ENCODE measurements around the gene POU2F2.

The POU2F2 gene

DNA sequence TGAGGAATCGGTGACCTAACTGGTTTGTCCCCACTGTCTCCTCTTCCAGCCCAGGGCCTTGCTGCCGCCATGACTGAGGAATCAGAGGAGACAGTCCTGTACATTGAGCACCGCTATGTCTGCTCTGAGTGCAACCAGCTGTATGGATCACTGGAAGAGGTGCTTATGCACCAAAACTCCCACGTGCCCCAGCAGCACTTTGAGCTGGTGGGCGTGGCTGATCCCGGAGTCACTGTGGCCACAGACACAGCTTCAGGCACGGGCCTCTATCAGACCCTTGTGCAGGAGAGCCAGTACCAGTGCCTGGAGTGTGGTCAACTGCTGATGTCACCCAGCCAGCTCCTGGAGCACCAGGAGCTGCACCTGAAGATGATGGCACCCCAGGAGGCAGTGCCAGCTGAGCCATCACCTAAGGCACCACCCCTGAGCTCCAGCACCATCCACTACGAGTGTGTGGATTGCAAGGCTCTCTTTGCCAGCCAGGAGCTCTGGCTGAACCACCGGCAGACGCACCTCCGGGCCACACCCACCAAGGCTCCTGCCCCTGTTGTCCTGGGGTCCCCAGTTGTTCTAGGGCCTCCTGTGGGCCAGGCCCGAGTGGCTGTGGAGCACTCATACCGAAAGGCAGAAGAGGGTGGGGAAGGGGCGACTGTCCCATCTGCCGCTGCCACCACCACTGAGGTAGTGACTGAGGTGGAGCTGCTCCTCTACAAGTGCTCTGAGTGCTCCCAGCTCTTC is 53.5 kb downstream of the POU2F2 start:
- no peak for DNase-seq

DNA sequence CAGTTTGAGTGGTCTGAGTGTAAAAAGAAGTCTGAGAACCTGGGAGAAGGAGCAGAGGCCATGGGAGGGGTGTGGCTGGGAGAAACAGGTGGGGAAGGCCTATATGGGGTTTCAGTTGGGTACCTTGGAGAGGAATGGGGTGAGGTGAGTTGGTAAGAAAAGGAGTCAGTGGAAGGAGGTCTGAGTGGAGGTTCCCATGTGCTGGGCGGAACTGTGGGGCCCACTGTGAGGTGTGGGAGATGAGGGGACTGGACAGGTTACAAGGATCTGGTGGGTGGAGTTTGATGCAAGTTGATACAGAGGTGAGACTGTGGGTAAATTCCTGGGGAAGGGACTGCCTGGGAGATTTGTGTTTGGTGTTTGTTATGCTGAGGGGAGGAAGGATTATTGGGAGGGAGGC is 54.2 kb downstream of the POU2F2 start:
- no peak for DNase-seq

DNA sequence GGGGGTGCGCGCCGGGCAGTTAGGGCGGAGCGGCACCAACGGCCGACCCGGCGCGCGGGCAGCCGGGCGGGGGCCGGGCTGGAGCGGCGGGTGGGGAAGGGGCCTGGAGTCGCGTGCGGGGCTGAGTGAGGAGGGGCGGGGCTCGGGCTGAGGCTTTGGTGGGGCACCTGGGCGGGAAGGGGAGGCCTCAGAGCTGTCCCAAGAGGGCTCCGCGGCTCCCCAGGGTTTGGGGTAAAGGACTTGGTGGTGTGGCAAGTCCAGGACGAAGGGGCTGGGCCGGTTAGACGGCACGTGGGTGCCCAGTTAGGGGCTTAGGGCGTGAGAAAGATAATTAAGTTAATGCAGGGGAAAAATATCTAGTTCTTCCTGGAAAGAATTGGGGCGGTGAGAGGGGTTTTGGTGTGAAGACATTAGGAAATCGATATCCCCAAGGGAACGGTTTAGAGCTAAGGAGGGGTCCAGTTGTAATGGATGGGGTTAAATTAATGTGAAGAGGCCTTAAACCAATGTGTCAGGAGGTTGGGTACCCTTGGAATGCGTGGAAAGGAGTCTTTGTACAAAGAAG is 55.8 kb downstream of the POU2F2 start:
- no peak for DNase-seq

DNA sequence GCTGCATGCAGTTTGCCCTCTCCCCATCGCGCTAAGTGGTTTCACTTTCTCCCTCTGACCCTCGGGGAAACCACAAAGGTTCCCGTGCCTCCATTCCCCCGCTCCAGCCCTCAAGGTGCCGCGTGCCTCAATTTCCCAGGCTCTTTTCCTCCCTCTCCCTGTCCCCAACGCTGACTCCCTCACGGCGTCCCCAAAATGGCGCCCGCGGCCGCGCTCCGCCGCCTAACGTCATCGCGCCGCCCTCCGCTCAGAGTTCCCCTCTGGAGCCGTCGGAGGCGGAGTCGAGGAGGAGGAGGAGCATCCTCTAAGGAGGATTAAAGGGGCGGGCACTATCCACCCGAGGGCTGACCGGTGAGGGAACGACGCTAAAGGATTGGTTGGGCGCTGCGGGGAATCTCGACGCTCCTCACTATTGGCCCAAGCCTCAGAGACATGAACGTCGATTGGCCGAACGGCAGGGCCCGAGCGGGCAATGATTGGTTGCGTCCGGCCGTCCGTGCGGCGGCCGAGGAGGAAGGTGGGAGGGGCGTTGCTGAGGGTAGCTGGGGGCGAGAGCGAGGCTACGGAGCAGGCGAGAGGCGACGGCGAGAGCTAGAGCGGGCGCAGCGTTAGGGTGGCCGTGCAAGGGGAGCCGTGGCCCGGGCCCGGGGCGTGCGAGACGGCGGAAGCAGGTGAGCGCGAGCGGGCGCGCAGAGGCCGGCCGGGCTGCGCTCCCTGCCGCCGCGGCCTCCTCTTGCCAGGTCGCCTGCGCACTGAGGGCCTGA is 56.4 kb downstream of the POU2F2 start, which contains the start of gene ZNF574:
Gene ZNF574, plus strand, starts transcription at position 551 of the 764 bp plus-strand sequence. CDS start 2,441 bp downstream, outside the sequence.
- peak; percentile 99 for DNase-seq

DNA sequence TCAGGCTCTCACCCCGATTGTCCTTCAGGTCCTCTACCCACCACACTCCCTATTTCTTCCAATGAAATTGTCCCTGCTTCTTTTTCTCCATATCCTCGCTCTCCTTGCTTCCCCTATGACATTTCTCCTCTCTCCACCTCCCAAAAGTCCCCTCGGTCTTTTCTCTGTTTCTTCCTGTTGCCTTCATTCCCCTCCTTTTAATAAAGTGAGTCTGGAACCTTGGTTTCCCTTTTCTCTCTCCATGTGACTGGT is 57.0 kb downstream of the POU2F2 start:
- DNase-seq: no peak

DNA sequence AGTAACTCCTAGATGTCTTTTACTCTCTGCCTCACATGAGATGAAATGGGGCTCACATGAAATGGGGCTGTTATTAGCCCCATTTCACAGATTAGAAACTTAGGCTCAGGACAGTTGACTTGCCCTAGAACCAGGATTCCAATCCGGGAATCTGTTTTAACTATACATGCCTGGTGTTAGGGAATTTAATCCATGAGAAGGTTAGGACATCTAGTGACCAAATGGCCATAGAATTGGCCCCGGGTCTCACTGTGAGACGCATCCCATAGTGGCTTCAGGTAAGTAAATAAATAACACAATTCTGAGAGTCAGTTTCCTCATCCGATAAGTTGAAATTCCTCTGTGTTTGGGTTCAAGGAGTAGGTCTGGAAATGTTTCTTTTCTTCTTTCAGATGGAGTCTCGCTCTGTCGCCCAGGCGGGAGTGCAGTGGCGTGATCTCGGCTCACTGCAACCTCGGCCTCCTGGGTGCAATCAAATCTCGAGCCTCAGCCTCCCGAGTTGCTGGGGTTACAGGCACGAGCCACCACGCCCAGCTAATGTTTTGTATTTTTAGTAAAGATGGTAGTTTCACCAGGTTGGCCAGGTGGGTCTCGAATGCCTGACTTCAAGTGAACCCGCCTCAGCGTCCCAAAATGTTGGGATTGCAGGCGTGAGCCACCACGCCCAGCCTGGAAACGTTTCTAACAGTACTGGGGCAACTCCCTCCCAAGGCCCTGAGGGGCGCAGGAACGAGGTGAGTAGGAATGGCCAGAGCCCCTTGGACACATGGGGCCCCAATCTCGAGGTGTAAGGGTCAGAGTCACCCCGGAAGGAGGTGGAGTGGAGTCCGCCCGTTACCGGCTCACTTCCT is 57.5 kb downstream of the POU2F2 start:
- no peak for DNase-seq

DNA sequence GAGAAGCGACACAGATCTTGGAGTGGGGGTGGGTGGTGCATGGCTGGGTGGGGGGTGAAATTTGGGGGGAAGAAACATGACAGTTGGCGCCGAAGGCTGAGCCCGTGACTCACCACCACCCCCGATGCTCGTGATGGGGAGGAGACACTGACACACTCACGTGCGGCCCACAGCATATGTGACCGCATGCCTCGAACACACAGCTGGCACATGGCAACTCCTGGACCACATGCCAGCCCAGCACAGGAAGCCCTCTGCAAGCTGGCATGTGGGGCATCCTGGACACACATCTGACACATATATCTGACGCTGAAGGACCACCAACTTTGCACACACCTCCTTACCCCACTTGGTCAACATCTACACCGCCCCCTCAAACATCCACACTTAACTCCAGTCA is 61.0 kb downstream of the POU2F2 start:
- DNase-seq: no peak

DNA sequence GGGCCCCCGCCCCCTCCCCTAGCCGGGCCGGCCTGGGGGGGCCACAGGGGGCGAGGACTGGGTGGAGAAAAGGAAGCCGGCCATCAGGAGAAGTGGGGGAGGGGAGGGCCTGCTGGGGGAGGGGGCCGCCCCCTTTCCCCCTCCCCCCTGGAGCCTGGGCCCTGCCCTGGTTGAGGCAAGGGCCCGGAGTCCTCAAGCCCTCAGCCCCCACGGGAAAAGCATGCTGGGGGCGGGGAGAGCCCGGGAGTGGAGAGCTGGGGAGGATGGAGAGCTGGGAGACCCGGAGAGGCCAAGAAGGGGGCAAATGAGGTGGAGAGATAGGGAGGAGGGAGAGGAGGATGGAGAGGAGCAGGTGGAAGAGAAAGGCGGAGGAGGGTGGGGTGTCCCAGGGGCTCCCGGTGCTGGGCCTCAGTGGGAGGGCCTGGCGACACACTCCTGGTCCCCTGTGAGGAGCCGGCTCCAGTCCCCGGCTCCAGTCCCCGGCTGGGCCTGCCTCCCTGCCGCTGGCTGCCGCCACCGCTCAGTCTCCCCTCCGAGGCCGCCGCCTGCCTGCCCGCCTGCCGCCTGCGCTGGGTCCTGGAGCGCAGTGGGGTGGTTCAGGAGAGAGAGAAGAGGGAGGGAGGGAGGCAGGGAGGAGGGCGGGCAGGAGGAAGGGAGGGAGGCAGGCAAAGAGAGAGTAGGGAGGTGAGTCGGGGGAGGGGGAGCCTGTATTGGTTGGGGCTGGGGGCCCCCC is 62.5 kb downstream of the POU2F2 start, which contains the start of gene GRIK5:
Gene GRIK5, minus strand, starts transcription at position 588 of the 733 bp plus-strand sequence. CDS start 4,436 bp downstream, outside the sequence.
- peak; percentile 34 for DNase-seq

DNA sequence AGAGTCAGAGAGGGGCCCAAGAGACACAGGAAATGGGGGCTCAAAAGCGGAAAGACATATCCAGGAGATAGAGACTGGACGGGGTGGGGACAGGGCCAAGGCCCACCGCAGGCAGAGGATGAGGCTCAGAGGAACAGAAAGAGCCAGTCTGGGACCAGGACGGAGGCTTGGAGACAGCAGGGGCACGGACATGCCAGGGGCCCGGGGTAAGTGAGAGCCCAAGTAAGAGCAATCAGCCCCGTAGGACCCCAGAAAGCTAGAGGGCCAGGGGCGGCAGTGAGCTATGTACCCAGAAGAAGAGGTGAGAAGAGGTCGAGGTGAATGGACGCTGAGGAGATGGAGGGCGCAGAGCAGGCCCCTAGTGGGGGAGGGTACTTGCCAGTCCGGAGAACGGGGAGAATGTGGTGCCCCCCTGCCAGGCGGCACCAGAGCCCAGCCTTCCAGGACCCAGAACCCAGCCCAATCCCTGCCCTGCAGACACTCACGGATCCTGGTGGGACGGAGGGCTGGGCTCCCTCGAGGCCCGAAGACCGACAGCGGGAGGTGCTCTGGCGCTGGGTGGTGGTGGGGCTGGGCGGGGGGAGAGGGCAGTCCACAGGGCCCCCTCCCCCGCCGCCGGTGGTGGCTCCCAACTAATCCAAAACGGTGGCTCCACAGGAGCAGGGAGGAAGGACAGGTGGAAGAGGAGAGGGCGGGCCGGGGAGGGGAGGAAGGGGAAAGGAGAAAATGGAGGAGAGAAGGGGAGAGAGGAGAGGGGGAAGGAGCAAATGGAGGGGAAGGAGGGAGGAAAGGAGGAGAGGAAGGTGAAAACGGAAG is 63.3 kb downstream of the POU2F2 start:
- DNase-seq: no peak

DNA sequence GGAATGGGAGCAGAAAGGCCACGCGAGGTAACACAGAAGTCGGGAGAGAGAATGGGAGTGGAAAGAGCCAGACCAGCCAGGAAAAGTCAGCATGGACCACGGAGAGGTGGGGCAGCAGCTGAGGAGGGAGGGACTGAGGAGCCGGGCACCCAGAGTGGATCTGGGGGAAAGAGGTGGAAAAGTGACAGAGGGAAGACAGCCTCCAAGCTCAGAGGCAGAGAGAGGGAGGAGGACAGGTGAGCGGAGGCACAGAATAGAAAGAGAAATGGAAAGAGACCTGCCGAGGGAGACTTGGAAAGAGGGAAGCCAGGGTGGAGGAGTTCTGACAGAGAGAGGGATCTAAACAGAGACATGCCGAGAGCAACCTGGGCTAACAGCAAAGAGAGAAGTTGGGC is 63.9 kb downstream of the POU2F2 start:
- DNase-seq: no peak

DNA sequence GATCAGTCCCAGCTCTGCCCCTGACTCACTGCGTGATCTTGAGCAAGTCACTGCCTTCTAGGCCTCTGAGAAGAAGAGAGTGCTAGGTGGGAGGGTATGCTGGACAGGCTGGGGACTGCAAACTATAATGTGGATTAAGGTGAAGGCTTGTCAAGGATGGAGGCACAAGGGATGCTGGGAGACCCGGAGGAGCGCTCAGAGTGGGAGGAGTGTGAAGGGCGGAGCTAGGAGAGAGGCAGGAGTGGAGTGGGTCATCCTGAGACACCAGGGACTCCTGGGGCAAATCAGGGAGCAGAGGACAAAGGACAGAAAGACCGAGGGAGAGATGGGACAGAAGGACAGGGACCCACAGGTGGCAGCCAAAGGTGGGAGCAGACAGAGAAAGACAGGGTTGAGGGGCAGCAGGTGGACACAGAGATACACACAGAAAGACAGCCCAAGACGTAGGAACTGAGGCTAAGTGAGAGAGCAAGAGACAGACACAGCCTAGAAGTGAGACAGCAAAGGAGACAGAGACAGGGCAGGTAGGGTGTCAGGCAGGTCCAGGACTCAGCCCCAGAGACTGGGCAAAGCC is 64.8 kb downstream of the POU2F2 start:
- no peak for DNase-seq

DNA sequence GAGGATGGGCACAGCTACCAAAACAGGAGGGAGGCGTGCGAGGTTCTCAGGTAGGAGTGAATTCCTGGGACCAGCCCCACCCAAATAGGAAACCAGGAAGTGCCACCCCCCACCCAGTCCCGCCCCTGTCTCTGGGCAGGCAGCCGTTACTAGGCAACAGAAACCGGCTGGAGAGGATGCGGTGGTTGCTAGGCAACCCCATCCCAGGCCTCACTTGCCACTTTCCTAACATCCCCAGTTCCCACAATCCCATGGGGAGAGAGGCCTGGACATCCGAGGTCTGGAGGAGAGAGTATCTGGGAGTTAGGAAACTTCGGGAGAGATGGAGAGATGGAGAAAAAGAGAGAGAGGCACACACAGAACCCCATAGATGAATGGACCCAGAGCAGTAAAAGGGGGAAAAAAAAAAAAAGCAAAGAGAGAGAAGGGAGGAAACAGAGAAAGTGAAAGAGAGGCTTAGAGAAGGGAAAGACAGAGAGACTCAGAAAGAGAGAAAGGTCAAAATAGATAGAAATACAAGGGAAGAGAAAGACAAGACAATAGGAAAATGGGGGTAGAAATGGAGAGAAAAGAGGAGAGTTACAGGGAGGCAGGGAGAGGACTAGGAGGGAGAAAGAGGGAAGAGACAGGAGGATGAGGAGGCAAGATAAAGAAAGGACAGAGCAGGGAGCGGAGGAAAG is 66.0 kb downstream of the POU2F2 start:
- no peak for DNase-seq

DNA sequence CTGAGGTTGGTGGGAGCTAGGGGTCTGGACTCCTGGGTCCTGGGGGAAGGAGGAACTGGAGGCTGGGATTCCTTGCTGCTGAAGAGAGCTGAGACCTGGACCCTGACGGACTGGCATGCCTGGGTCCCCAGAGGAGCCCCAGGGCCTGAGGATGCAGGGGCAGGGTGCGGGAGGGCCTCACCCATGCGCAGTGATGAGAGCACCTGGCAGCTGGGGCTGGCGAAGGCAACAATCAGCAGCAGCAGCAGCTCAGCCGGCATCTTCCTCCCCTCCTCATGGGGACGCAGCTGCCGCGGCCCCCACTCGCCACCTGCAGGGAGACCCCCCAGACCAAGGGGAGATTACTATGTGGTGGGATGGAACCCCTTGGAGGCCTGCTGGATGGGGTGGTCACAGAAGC is 66.7 kb downstream of the POU2F2 start:
- no peak for DNase-seq

DNA sequence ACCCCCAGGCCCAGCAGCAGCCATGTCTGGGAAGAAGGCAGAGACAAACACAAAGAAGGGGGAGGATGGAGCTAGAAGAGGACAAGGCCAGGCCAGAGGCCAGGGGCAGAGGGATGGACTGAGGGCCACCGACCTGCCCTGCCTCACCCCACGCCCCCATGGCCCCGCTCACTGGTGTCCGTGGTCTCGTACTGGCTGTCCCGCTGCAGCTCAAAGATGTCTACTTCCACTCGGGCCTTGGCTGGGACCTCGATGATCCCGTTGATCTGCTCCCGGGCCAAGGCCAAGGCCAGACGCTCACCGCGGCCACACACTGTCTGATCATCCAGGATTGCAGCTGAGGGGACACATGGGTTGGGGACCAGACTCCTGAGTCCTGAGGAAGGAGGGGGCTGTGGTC is 67.2 kb downstream of the POU2F2 start:
- DNase-seq: no peak

DNA sequence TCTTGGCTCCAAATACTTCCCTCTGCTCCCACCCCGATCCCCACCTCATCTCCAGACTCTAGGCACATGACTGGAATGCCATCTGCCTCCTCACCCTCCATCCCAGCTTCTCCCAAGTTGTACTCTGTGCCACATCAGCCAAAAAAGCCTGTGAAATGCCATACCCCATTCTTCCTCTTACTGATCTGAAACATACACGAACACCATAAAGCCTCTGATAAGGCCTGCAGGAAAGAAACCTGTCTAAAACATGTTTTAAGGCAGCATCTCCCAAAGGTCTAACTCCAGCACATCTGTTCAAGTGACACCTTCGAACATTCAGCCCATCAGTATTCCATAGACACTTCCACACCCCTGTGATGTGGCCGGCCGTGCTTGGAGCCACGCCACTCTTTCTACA is 67.8 kb downstream of the POU2F2 start:
- no peak for DNase-seq

DNA sequence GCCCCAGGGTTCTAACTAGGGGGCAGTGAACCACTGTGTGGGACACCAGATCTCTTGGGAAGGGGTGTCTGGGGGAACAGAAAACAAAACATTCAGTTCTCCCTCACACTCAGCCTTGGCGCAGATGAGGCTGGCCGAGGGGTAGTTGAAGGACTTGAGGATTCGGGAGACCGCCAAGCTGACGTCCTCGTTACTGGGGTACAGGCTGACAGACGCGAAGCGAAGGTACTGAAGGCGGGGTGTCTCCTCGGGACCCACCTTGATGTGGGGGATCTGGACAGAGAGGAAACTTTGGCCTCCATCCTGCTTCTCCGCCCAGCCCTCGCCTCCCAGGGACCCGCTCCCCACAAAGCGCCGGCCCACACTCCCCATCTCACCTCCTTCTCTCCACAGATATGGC is 69.9 kb downstream of the POU2F2 start:
- no peak for DNase-seq

DNA sequence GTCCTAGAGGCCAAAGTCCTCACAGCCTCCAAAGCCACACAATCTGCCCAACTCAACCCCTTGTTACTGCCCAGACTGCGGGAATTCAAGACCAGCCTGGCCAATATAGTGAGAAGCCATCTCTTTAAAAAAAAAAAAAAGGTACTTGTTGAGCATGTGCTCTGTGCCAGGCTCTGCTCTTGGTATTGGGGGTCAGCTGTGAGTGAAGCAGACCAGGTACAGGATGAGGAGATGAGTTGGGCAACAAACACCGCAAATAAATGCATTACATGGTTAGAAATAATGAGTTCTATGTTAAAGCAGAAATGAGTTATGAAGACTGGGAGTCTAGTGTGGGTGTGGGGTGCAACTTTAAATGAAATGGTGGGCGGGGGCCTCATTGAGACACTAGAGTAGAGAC is 72.1 kb downstream of the POU2F2 start:
- DNase-seq: no peak

DNA sequence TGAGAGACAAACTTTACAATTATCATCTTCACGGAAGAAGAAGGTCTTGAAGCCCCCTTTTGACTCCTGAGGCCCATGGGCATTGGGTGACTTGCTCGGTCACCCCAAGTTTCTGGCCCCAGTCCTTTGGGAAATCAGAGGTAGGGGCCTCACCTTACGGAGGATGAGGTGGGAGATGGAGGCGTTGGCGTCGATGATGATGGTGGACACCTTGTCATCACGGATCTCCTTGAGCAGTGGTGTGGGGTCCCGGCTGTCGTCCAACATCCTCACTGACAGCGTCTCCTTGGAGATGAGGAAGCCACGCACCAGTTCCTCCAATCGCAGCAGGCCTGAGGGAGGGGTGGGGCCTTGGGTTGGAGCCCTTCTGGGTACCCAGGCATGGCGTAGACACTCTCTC is 73.0 kb downstream of the POU2F2 start:
- no peak for DNase-seq

DNA sequence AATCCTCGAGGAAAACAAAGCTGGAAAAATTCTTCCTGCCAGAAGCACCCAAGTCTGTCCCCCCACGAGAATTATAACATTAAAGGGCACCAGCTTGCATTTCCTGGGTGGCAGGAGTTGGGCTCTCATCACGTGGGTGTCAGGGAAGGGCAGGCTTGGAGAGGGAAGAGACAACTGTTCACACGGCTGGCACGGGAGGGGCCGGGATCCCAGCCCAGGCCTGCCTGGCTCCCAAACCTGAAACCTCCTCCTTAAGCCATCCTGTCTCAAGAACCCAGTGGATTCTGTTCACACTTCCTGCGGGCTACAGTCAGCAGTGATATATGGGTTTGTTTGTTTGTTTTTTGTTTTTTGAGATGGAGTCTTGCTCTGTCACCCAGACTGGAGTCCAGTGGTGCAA is 74.4 kb downstream of the POU2F2 start:
- no peak for DNase-seq

DNA sequence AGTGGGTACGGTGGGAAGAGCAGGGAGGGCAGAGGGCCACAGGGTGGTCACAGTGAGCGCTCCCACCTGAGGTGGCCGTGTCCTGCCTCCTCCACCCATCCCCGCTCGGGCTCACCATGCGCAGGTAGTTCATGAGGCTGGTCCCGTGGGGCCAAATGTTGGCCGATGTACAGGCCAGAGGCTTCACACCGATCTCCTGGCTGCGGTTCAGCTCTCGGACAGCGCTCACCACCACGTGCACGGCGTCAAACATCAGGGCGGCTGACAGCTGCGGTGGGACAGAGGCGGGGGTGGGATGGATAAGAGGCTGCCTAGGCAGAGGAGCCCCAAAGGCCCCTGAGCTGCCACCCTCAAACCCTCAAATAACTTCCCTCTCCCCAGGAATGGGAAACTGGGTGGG is 78.0 kb downstream of the POU2F2 start:
- DNase-seq: no peak
